Mucosa of descending colon (tissue), 3 donors: ENCODE results near the gene CCDC138. TPM values are rescaled to one million over a fixed set of nuclear protein-coding genes. Genes with fewer than 3 reads are reported as not detected.

ENCODE experiments used
- ATAC-seq: fragments of 200-7000 bp; cut with Tn5 transposase; one replicate; pipeline ENCODE4 v1.9.1; 2020; ENCODE audit warnings: mild to moderate bottlenecking, moderate library complexity
- DNase-seq, 3 donors: peaks; one replicate each; pipeline ENCODE4 v3.0.0-alpha.2; 2020
- H3K36me3 ChIP-seq: fragments of 200-600 bp; one replicate; pipeline ENCODE4 v1.8.0; 2021; ENCODE audit warnings: low read depth, mild to moderate bottlenecking
- H3K4me1 ChIP-seq: fragments of 200-600 bp; one replicate; pipeline ENCODE4 v1.8.0; 2021; ENCODE audit warnings: low read depth, mild to moderate bottlenecking
- H3K4me3 ChIP-seq: fragments of 200-600 bp; one replicate; pipeline ENCODE4 v1.8.0; 2021; ENCODE audit warnings: mild to moderate bottlenecking
- H3K9me3 ChIP-seq: fragments of 200-600 bp; one replicate; pipeline ENCODE4 v1.8.0; 2021; ENCODE audit warnings: mild to moderate bottlenecking
- intact Hi-C, 2 donors: fragments of 100-400 bp; cut with DNase I in 1 of 2; cut with micrococcal nuclease in 1 of 2; formaldehyde crosslinking; loops; one replicate each; pipeline versions ENCODE4 v1.11.0 to v1.11.1; 2022; cut with DNase I, micrococcal nuclease
- total RNA-seq, 3 donors: library from RNA; stranded (reverse); fragmentation: NEBNext Ultra II Directional in 2 of 3; extraction: Animal tissue kit (Norgen Biotek cat#: 25700) in 2 of 3; gene quantifications; one replicate each; pipeline versions ENCODE4 v1.2.1 to v1.2.4, GENCODE V29; 2021 to 2023
- TF ChIP-seq, protein P1 (sequence below): fragments of 200-600 bp; IDR thresholded peaks from one replicate; pipeline ENCODE4 v1.8.0; 2022; ENCODE audit warnings: antibody characterized with exemption, mild to moderate bottlenecking
- donor health status: DM: no; HTN: no; CAD: no; lungs with moderate emphysema.
- donor health status: DM: no; HTN: no; CAD: no.
- donor health status: DM: no; HTN: yes; CAD: no.

Gene CCDC138
- total RNA-seq, 3 donors from 2014 or later: 3.7 to 6.2 (median 5.5) TPM

- no peaks in the 10 kb centered on the region for H3K9me3 ChIP-seq
- H3K36me3 ChIP-seq: no peaks in the 10 kb centered on the region
- H3K4me1 ChIP-seq: no peaks in the 10 kb centered on the region
- ATAC-seq (peak; percentile 71), DNase-seq (no peak)
- TF ChIP-seq, protein P1, sequence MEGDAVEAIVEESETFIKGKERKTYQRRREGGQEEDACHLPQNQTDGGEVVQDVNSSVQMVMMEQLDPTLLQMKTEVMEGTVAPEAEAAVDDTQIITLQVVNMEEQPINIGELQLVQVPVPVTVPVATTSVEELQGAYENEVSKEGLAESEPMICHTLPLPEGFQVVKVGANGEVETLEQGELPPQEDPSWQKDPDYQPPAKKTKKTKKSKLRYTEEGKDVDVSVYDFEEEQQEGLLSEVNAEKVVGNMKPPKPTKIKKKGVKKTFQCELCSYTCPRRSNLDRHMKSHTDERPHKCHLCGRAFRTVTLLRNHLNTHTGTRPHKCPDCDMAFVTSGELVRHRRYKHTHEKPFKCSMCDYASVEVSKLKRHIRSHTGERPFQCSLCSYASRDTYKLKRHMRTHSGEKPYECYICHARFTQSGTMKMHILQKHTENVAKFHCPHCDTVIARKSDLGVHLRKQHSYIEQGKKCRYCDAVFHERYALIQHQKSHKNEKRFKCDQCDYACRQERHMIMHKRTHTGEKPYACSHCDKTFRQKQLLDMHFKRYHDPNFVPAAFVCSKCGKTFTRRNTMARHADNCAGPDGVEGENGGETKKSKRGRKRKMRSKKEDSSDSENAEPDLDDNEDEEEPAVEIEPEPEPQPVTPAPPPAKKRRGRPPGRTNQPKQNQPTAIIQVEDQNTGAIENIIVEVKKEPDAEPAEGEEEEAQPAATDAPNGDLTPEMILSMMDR: no peak
- no peak overlapping the region for H3K4me3 ChIP-seq
- intact Hi-C loops: no loop called here
Observed at GRCh38 chr2:108833219-108833618, 46.6 kb downstream of the CCDC138 start.

- peaks cover 3% of the 10 kb centered on the region for H3K9me3 ChIP-seq
- intact Hi-C loops: no loop called here
- H3K4me1 ChIP-seq: no peaks in the 10 kb centered on the region
- no peak overlapping the region for H3K4me3 ChIP-seq
- H3K36me3 ChIP-seq: no peaks in the 10 kb centered on the region
- TF ChIP-seq, protein P1: no peak
- DNase-seq (no peak), ATAC-seq (no peak)
Observed at GRCh38 chr2:108834620-108835019, 48.0 kb downstream of the CCDC138 start.

- H3K4me1 ChIP-seq: no peaks in the 10 kb centered on the region
- H3K9me3 ChIP-seq: peaks cover 3% of the 10 kb centered on the region
- intact Hi-C loops: no loop called here
- DNase-seq (no peak), ATAC-seq (no peak)
- no peak overlapping the region for H3K4me3 ChIP-seq
- TF ChIP-seq, protein P1: no peak
- H3K36me3 ChIP-seq: no peaks in the 10 kb centered on the region
Observed at GRCh38 chr2:108835040-108835439, 48.5 kb downstream of the CCDC138 start.

- intact Hi-C loops: no loop called here
- Histone ChIP-seq H3K4me1 (no peaks in the 10 kb centered on the region), H3K36me3 (no peaks in the 10 kb centered on the region), H3K4me3 (no peak overlapping the region), H3K9me3 (peaks cover 3% of the 10 kb centered on the region)
- ATAC-seq (no peak), DNase-seq (no peak)
- TF ChIP-seq, protein P1: no peak
Observed at GRCh38 chr2:108837198-108837597, 50.6 kb downstream of the CCDC138 start.

GRCh38 chr2:108841506-108841905 lies 54.9 kb downstream of the CCDC138 start:
- no peaks in the 10 kb centered on the region for H3K4me1 ChIP-seq
- DNase-seq (no peak), ATAC-seq (no peak)
- H3K9me3 ChIP-seq: peaks cover 3% of the 10 kb centered on the region
- no peaks in the 10 kb centered on the region for H3K36me3 ChIP-seq
- TF ChIP-seq, protein P1: no peak
- H3K4me3 ChIP-seq: no peak overlapping the region
- intact Hi-C loops: no loop called here

DNA sequence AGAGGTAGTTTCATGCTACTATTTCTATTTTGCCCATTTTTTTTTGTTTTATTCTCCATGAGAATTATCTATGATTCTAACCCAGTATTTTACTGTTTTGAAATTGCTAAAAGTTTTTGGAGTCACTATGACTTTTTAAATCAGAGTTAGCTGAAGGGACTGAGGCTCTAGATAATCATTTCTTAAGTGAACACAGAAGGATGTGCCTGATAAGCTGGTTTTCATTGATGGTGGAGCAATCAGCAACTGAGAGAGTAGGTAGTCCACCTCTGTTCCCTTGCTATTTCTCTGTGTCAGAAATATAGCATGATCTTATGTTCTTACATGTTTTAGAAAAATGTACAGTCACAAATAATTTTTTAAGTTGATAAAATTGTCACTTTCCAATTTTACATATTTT lies 59.4 kb downstream of the CCDC138 start:
- no peaks in the 10 kb centered on the region for H3K9me3 ChIP-seq
- H3K4me1 ChIP-seq: no peaks in the 10 kb centered on the region
- no peak for DNase-seq
- TF ChIP-seq, protein P1: no peak
- no peak for ATAC-seq
- intact Hi-C loops: no loop called here
- no peak overlapping the region for H3K4me3 ChIP-seq
- no peaks in the 10 kb centered on the region for H3K36me3 ChIP-seq
